HG03064 (cell line): Measurements from ENCODE around the gene MYH7B.

ENCODE experiments used
- ATAC-seq: cut with Tn5 transposase; IDR thresholded peaks from one replicate; pipeline ENCODE4 v1.9.1; 2021; ENCODE audit warnings: low read depth; ENCODE audit not compliant: unreplicated experiment

MYH7B gene

DNA sequence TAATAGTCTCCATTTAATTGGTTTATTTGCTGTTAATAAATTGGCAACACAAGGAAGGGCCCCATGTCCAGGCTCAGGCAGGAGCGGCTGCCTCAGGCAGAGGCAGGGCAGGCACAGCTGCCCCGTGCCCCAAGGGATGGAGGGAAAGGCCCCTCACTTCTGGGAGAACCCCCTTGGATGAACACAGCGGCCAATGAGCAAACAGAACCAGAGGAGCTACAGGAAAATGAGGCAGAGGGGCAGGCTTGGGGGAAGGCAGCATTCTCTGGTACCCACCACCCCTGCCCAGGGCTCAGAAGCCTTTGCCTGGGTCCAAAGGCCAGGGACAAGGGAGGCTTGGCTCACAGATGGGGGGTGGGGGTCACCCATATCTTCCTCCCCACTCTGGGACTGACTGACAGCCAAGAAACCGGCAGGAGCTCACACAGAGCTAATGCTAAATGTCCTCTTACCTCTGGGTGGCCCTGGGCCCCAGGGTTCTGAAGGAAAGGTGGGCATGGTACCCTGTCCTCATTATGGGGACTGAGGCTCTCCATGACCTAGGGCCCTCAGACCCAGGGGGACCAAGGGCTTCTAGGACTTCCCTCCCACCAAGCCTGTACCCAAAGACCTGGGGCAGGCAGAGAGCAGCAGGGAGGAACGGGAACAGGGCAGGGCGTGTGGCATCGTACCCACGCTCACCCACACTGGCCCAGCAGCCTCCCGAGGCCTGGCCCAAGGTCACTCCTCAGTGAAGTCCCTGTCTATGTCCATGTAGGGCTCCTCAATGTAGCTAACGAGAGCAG lies 47.0 kb downstream of the MYH7B start:
- no peak for ATAC-seq

- ATAC-seq, result no peak
Observed at GRCh38 chr20:35003211-35004031, 47.8 kb downstream of the MYH7B start.

- no peak for ATAC-seq
Observed at GRCh38 chr20:35004051-35004725, 48.5 kb downstream of the MYH7B start.

GRCh38 chr20:35004749-35005462 lies 49.2 kb downstream of the MYH7B start:
- ATAC-seq, result no peak
